BLaER1 (cell line): ENCODE measurements around the gene DNAH10.
A peak's percentile ranks its signal among the peaks of the same experiment; 100 is the strongest.
"Not testable (repeated sequence)": the region's sequence is repeated elsewhere in the genome, so short reads cannot be mapped to it uniquely, and the experiment has no call there.

Experiments
- H3K27ac ChIP-seq: shearing (Covaris generic); formaldehyde crosslinking; 2 replicates; pipeline ENCODE4 v1.8.1; 2022
- H3K27me3 ChIP-seq: shearing (Covaris generic); formaldehyde crosslinking; 2 replicates; pipeline ENCODE4 v1.8.1; 2022
- H3K36me3 ChIP-seq: shearing (Covaris generic); formaldehyde crosslinking; 2 replicates; pipeline ENCODE4 v1.8.1; 2022
- H3K4me1 ChIP-seq: shearing (Covaris generic); formaldehyde crosslinking; 2 replicates; pipeline ENCODE4 v1.8.1; 2022
- H3K4me2 ChIP-seq: shearing (Covaris generic); formaldehyde crosslinking; 2 replicates; pipeline ENCODE4 v1.8.1; 2022
- H3K4me3 ChIP-seq: shearing (Covaris generic); formaldehyde crosslinking; 2 replicates; pipeline ENCODE4 v1.8.1; 2022
- H3K9ac ChIP-seq: shearing (Covaris generic); formaldehyde crosslinking; 2 replicates; pipeline ENCODE4 v1.8.1; 2022
- H3K9me3 ChIP-seq: shearing (Covaris generic); formaldehyde crosslinking; 2 replicates; pipeline ENCODE4 v1.8.1; 2022
- H4K20me1 ChIP-seq: shearing (Covaris generic); formaldehyde crosslinking; 2 replicates; pipeline ENCODE4 v1.8.1; 2022
- Cebpa-rat ChIP-seq: shearing (Covaris generic); IDR thresholded peaks from 2 replicates; pipeline ENCODE4 v1.8.1; 2022

Gene DNAH10

DNA sequence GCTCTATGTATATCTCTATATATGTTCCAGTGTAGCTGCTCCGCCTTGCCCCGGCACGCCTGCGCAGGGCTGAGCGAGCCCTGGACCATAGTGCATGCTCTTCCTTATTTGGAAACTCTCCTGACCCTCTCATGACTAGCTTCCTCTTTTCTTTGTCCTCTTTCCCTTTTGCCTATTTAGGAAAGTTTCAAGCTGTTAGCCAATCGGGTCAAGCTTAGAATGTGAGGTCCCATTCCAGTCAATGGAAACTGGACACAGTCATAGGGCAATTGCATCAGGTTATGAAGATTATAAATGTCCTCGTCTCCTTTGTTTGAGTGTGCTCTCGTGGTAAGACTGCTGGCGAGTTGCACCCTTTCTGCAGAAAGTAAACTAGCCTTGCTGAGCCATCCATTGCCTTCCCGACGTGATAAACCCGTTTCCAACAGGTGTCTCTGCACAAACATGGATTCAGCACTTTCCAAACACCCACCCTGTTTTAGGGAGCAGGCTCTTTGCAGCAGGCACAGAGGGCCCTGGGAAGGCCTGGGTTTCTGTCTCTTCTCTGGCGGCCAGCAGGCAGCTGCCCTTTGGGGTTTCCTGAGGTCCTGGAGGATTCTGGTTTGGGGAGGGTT is 179.6 kb downstream of the DNAH10 start:
- Histone ChIP-seq H3K27ac (no peak overlapping the region), H3K9ac (no peak overlapping the region), H3K4me1 (peaks cover 39% of the 10 kb centered on the region), H3K4me2 (no peak overlapping the region), H3K9me3 (peaks cover 10% of the 10 kb centered on the region), H3K36me3 (peaks cover 41% of the 10 kb centered on the region), H3K4me3 (no peak overlapping the region), H4K20me1 (no peaks in the 10 kb centered on the region), H3K27me3 (no peaks in the 10 kb centered on the region)
- TF ChIP-seq Cebpa-rat: no peak

DNA sequence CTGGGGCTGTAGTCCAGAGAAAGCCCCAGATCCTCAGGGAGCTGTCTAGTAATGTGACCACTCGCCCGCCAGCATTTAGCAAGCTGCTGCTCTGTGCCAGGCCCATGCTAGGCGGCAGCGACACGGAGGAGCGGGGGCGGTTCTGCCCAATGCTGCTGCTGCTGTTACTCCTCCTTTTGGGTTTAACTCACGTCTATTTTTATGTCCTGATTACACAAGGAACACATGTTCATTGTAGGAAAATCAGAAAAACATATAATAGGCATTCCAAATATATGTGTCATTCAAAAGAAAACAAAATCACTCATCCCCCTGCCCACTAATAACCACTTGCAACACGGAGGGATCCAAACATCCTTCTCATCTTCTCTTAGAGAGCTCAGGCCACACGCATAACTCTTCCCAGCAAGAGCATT is 180.1 kb downstream of the DNAH10 start:
- no peak overlapping the region for H3K4me3 ChIP-seq
- peaks cover 35% of the 10 kb centered on the region for H3K4me1 ChIP-seq
- no peak for TF ChIP-seq Cebpa-rat
- H4K20me1 ChIP-seq: no peaks in the 10 kb centered on the region
- peaks cover 37% of the 10 kb centered on the region for H3K36me3 ChIP-seq
- no peaks in the 10 kb centered on the region for H3K27me3 ChIP-seq
- H3K4me2 ChIP-seq: no peak overlapping the region
- H3K9me3 ChIP-seq: peaks cover 10% of the 10 kb centered on the region
- no peak overlapping the region for H3K27ac ChIP-seq
- no peak overlapping the region for H3K9ac ChIP-seq

DNA sequence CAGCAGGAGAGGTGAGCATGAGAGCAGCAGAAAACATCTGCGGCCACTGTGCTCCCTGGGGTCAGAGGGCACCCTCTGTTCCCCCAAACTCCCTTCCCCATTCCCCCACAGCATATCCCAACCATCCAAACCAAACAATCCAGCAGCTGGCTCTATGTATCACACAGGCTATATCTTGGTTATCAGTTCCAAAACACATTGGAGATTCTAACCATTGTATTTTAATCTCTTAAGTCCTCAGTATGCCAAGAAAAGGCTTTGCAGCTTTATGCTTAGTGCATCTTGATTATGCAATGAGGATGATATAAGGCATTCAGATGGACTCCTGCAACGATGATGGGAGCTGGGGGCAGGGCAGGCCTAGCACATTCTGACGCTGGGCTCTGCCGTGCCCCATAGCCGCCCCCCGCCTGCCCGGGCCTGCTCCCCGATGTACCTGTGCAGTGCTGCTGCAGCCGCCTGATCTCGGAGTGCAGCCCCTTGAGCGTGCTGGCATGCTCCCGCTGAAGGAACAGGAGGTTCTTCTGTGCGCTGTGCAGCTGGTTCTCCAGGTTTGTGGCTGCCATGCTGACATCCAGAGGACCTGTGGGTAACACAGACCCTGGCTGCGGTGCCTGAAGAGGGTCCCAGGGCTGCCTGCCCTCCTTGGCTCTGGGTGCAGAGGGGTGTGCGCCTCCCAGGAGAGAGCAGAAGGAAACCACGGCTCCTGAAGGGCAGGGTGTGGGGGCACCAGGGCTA is 181.0 kb downstream of the DNAH10 start:
- 0 out of 2 replicates have a peak overlapping the region, but pooled peaks have one; percentile 18 for H3K4me2 ChIP-seq
- H3K9me3 ChIP-seq: peaks cover 10% of the 10 kb centered on the region
- no peaks in the 10 kb centered on the region for H3K27me3 ChIP-seq
- no peak for TF ChIP-seq Cebpa-rat
- no peaks in the 10 kb centered on the region for H4K20me1 ChIP-seq
- H3K36me3 ChIP-seq: peaks cover 37% of the 10 kb centered on the region
- H3K27ac ChIP-seq: no peak overlapping the region
- H3K9ac ChIP-seq: no peak overlapping the region
- no peak overlapping the region for H3K4me3 ChIP-seq
- peaks cover 26% of the 10 kb centered on the region for H3K4me1 ChIP-seq

- peak overlapping the region; percentile 18; the same call in 1 of the 2 replicates for H3K4me2 ChIP-seq
- H3K27ac ChIP-seq: no peak overlapping the region
- H3K36me3 ChIP-seq: peaks cover 37% of the 10 kb centered on the region
- H3K9ac ChIP-seq: no peak overlapping the region
- no peak for TF ChIP-seq Cebpa-rat
- no peak overlapping the region for H3K4me3 ChIP-seq
- H4K20me1 ChIP-seq: no peaks in the 10 kb centered on the region
- H3K9me3 ChIP-seq: peaks cover 10% of the 10 kb centered on the region
- no peaks in the 10 kb centered on the region for H3K27me3 ChIP-seq
- peaks cover 19% of the 10 kb centered on the region for H3K4me1 ChIP-seq
These were observed 181.7 kb downstream of the DNAH10 start for GRCh38 chr12:123943816-123944215.

DNA sequence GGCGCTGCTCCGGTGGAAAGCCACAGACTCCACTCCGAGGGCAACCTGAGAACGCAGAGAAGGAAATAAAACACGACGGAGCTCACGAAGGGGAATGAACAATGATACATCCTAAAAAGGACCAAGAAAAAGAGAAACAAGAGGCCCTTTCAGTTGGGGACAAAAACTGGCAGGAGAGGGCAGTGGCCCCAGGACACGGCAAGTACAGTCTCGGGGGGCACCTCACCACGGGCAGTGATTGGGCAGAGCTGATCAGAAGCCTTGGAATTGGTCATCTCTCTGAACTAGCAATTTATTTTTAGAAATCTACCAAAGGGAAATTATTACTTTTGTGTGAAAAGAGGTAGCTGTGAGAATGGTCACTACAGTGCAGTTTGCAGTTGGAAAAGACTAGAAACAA is 182.6 kb downstream of the DNAH10 start:
- peaks cover 40% of the 10 kb centered on the region for H3K36me3 ChIP-seq
- peaks cover 14% of the 10 kb centered on the region for H3K4me1 ChIP-seq
- no peak overlapping the region for H3K4me3 ChIP-seq
- no peak for TF ChIP-seq Cebpa-rat
- no peak overlapping the region for H3K4me2 ChIP-seq
- no peaks in the 10 kb centered on the region for H4K20me1 ChIP-seq
- no peak overlapping the region for H3K9ac ChIP-seq
- H3K9me3 ChIP-seq: peaks cover 10% of the 10 kb centered on the region
- no peaks in the 10 kb centered on the region for H3K27me3 ChIP-seq
- H3K27ac ChIP-seq: no peak overlapping the region

GRCh38 chr12:123945287-123946151 is 183.4 kb downstream of the DNAH10 start:
- Histone ChIP-seq H3K27ac (no peak overlapping the region), H3K9me3 (peaks cover 10% of the 10 kb centered on the region), H3K36me3 (peaks cover 34% of the 10 kb centered on the region), H4K20me1 (peaks cover 5% of the 10 kb centered on the region; the same call in 1 of the 2 replicates), H3K27me3 (no peaks in the 10 kb centered on the region), H3K4me2 (no peak overlapping the region), H3K4me1 (peaks cover 14% of the 10 kb centered on the region), H3K4me3 (no peak overlapping the region), H3K9ac (no peak overlapping the region)
- TF ChIP-seq Cebpa-rat: no peak

GRCh38 chr12:123946152-123946515 is 184.0 kb downstream of the DNAH10 start:
- peaks cover 14% of the 10 kb centered on the region for H3K4me1 ChIP-seq
- H3K4me3 ChIP-seq: no peak overlapping the region
- H4K20me1 ChIP-seq: peaks cover 7% of the 10 kb centered on the region; the same call in 1 of the 2 replicates
- H3K36me3 ChIP-seq: peaks cover 31% of the 10 kb centered on the region
- H3K27ac ChIP-seq: no peak overlapping the region
- no peak overlapping the region for H3K9ac ChIP-seq
- H3K27me3 ChIP-seq: no peaks in the 10 kb centered on the region
- no peak overlapping the region for H3K4me2 ChIP-seq
- TF ChIP-seq Cebpa-rat: no peak
- peaks cover 10% of the 10 kb centered on the region for H3K9me3 ChIP-seq

- H3K36me3 ChIP-seq: peaks cover 24% of the 10 kb centered on the region
- not testable (repeated sequence) for H3K27me3 ChIP-seq, H4K20me1 ChIP-seq, H3K4me3 ChIP-seq, H3K9me3 ChIP-seq, H3K9ac ChIP-seq, H3K27ac ChIP-seq, H3K4me2 ChIP-seq
- peaks cover 14% of the 10 kb centered on the region for H3K4me1 ChIP-seq
These were observed 184.7 kb downstream of the DNAH10 start for GRCh38 chr12:123946516-123947505.

GRCh38 chr12:123947531-123947930 is 185.4 kb downstream of the DNAH10 start:
- Histone ChIP-seq H3K36me3 (peaks cover 17% of the 10 kb centered on the region; the same call in 1 of the 2 replicates), H3K4me1 (peaks cover 18% of the 10 kb centered on the region)
- H3K27me3 ChIP-seq, H4K20me1 ChIP-seq, H3K9me3 ChIP-seq, H3K27ac ChIP-seq, H3K9ac ChIP-seq, H3K4me2 ChIP-seq, H3K4me3 ChIP-seq: not testable (repeated sequence)
